ENCODE data around the gene C1QL3. TPM values are rescaled to one million over a fixed set of nuclear protein-coding genes. Genes with fewer than 3 reads are reported as not detected.

C1QL3 gene
- total and polyA plus RNA-seq, 2 donors: 0.05 TPM; not detected in 1

DNA sequence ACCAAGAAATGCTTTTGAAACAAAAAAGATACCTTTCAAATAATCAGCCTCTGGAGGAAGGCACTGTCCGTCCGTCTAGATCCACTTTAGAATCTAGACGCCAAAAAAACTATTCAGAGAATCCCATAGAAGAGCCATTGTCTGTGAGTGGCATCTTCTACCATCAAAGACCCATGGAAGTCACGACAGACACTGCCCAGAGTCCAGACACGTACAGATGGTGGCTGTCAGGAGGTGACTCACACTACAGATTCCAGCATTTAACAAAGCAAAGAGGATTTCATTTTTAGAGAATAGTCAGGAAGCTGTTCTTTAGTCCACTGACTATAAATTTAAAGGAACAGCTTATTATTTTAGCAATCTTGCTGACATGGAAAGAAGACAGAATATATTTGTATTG is 11.7 kb downstream of the C1QL3 start:
- Histone ChIP-seq H3K4me1 (ENCODE audit: control insufficient read depth in 2 of 2, insufficient read depth in 2 of 2, low read length in 2 of 2) (no peaks in the 10 kb centered on the region), H3K27me3 (ENCODE audit: control insufficient read depth in 2 of 2, insufficient read depth in 1 of 2, low read length in 1 of 2) (no peaks in the 10 kb centered on the region), H3K36me3 (ENCODE audit: control insufficient read depth in 2 of 2, insufficient read depth in 2 of 2, low read length in 1 of 2) (no peaks in the 10 kb centered on the region), H3K9me3 (ENCODE audit: control insufficient read depth in 2 of 2, insufficient read depth in 1 of 2, low read length in 1 of 2) (no peaks in the 10 kb centered on the region), H3K27ac (ENCODE audit: low read depth in 1 of 2, low read length in 1 of 2) (no peak overlapping the region), H3K4me3 (ENCODE audit: low read length in 2 of 2) (no peak overlapping the region)
- 96% methylated on average over 5 of the region's 5 CpGs for WGBS
- no peak for DNase-seq (ENCODE audit: low read depth in 6 of 9, low spot score in 9 of 9)

DNA sequence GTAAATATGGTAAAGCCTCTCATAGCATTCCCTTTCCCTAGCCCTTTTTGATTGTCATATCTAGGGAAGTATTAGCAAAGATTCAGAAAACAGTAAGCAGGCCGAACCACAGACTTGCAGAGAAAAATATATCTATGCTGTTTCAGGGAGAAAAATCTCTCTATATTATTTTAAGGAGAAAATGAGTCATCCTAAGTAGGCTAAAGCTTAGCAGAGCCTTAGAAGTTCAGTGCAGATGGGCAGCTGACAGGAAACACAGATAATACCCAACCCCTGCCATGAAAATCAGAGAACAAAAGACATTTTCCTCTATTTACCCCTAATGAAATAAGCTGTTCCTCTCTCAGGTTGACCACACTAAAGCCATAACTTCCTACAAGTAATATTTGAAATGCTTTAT is 16.5 kb downstream of the C1QL3 start:
- Histone ChIP-seq H3K36me3 (ENCODE audit: control insufficient read depth in 2 of 2, insufficient read depth in 2 of 2, low read length in 1 of 2) (no peaks in the 10 kb centered on the region), H3K4me3 (ENCODE audit: low read length in 2 of 2) (no peak overlapping the region), H3K9me3 (ENCODE audit: control insufficient read depth in 2 of 2, insufficient read depth in 1 of 2, low read length in 1 of 2) (no peaks in the 10 kb centered on the region), H3K27me3 (ENCODE audit: control insufficient read depth in 2 of 2, insufficient read depth in 1 of 2, low read length in 1 of 2) (no peaks in the 10 kb centered on the region), H3K27ac (ENCODE audit: low read depth in 1 of 2, low read length in 1 of 2) (no peak overlapping the region), H3K4me1 (ENCODE audit: control insufficient read depth in 2 of 2, insufficient read depth in 2 of 2, low read length in 2 of 2) (no peaks in the 10 kb centered on the region)
- DNase-seq (ENCODE audit: low read depth in 6 of 9, low spot score in 9 of 9): no peak
- 95% methylated on average over 1 of the region's 1 CpG for WGBS

DNA sequence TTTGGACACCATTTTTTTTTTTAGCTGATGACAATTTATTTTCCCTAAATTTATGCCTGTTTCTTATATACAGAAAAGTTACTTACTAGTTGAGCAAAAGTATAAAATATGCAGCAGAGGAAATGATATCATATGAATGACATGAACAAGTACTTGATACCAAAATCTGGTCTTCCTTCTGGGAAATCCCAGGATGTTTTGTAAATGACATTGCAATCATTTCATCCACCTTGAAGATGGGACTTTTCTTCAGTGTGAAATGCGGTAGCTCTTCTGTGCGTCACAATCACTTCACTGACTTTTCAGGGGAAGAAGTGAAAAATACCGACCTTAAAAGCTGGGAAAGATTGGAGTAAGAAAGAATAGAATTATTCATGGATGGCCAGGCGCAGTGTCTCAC is 23.8 kb downstream of the C1QL3 start:
- DNase-seq (ENCODE audit: low read depth in 6 of 9, low spot score in 9 of 9): no peak
- Histone ChIP-seq H3K27me3 (ENCODE audit: control insufficient read depth in 2 of 2, insufficient read depth in 1 of 2, low read length in 1 of 2) (no peaks in the 10 kb centered on the region), H3K9me3 (ENCODE audit: control insufficient read depth in 2 of 2, insufficient read depth in 1 of 2, low read length in 1 of 2) (no peaks in the 10 kb centered on the region), H3K4me3 (ENCODE audit: low read length in 2 of 2) (no peak overlapping the region), H3K27ac (ENCODE audit: low read depth in 1 of 2, low read length in 1 of 2) (no peak overlapping the region), H3K36me3 (ENCODE audit: control insufficient read depth in 2 of 2, insufficient read depth in 2 of 2, low read length in 1 of 2) (no peaks in the 10 kb centered on the region), H3K4me1 (ENCODE audit: control insufficient read depth in 2 of 2, insufficient read depth in 2 of 2, low read length in 2 of 2) (no peaks in the 10 kb centered on the region)
- 97% methylated on average over 4 of the region's 4 CpGs for WGBS

DNA sequence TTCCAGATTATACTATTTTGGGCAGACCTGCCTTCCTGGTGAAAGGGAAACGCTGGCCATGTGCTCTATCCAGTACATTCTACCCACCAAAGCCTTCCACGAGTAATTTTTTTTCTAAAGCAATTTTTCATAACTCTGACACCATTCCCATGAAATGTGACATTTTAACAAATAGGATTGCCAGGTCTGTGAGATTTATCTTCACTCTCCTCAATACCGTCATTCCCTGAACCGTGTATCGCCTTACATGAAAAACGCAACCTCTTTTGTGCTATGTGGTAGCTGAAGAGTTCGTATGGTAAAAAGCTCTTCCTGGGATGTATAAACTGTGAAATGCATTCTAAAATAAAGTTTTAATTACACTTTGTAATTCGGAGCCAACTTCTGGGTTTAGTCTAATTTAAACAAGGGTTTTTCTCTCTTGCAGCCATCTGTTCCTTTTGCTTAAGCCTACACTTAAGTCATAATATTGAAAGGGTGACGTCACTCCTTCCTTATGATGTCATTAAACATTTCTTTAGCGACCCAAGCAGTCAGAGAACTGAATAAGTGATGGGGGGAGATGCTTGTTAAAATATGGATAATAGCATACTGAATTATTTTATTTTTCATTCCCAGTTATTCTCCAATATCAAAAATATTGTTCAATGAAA is 27.7 kb downstream of the C1QL3 start:
- Histone ChIP-seq H3K9me3 (ENCODE audit: control insufficient read depth in 2 of 2, insufficient read depth in 1 of 2, low read length in 1 of 2) (no peaks in the 10 kb centered on the region), H3K27ac (ENCODE audit: low read depth in 1 of 2, low read length in 1 of 2) (no peak overlapping the region), H3K27me3 (ENCODE audit: control insufficient read depth in 2 of 2, insufficient read depth in 1 of 2, low read length in 1 of 2) (no peaks in the 10 kb centered on the region), H3K4me1 (ENCODE audit: control insufficient read depth in 2 of 2, insufficient read depth in 2 of 2, low read length in 2 of 2) (no peaks in the 10 kb centered on the region), H3K4me3 (ENCODE audit: low read length in 2 of 2) (no peak overlapping the region), H3K36me3 (ENCODE audit: control insufficient read depth in 2 of 2, insufficient read depth in 2 of 2, low read length in 1 of 2) (peaks cover 0 to 3% of the 10 kb centered on the region in 2 donors)
- no peak for DNase-seq (ENCODE audit: low read depth in 6 of 9, low spot score in 9 of 9)
- WGBS: 88% methylated on average over 10 of the region's 10 CpGs

DNA sequence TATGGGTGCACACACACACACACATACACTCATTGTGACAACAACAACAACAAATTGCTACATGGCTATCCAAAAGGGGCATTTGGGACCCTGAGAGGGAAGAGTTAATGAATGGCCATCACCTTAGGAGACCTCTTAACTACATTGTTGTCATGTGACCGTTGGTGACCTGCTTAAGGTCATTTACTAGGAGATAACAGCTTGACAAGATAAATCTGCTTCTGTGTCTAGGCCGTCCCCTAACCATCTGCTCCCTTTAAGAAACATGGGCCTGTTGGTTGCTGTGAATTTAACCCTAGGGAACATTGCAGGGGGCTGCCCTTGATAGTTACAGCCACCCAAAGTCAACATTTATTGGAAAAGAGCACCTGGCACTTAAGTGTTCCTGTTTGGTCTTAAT is 29.7 kb downstream of the C1QL3 start:
- Histone ChIP-seq H3K9me3 (ENCODE audit: control insufficient read depth in 2 of 2, insufficient read depth in 1 of 2, low read length in 1 of 2) (no peaks in the 10 kb centered on the region), H3K27ac (ENCODE audit: low read depth in 1 of 2, low read length in 1 of 2) (no peak overlapping the region), H3K4me3 (ENCODE audit: low read length in 2 of 2) (no peak overlapping the region), H3K36me3 (ENCODE audit: control insufficient read depth in 2 of 2, insufficient read depth in 2 of 2, low read length in 1 of 2) (peaks cover 3 to 5% of the 10 kb centered on the region in 2 donors), H3K4me1 (ENCODE audit: control insufficient read depth in 2 of 2, insufficient read depth in 2 of 2, low read length in 2 of 2) (no peaks in the 10 kb centered on the region), H3K27me3 (ENCODE audit: control insufficient read depth in 2 of 2, insufficient read depth in 1 of 2, low read length in 1 of 2) (no peaks in the 10 kb centered on the region)
- WGBS: 94% methylated on average over 2 of the region's 2 CpGs
- DNase-seq (ENCODE audit: low read depth in 6 of 9, low spot score in 9 of 9): no peak

DNA sequence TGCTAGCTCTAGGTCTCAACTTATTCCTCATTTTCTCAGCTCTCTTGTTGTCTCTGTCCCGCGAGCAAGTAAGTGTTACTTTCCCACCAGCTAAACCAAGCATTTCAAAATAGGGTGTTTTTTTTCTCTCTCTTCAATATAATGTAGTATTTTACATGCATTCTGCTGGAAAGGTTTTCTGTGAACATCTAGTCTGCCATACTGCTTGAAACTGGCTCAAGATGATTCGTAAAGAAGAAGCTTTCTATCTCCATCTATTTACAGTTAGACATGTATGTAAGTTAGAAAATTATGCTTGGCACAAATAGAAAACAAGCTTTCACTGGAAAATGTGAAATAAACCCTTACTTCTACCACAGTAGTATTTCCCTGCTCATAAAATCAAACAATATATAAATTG is 31.2 kb downstream of the C1QL3 start:
- WGBS: 97% methylated on average over 3 of the region's 3 CpGs
- Histone ChIP-seq H3K9me3 (ENCODE audit: control insufficient read depth in 2 of 2, insufficient read depth in 1 of 2, low read length in 1 of 2) (no peaks in the 10 kb centered on the region), H3K36me3 (ENCODE audit: control insufficient read depth in 2 of 2, insufficient read depth in 2 of 2, low read length in 1 of 2) (peaks cover 3 to 5% of the 10 kb centered on the region in 2 donors), H3K27ac (ENCODE audit: low read depth in 1 of 2, low read length in 1 of 2) (no peak overlapping the region), H3K4me3 (ENCODE audit: low read length in 2 of 2) (no peak overlapping the region), H3K27me3 (ENCODE audit: control insufficient read depth in 2 of 2, insufficient read depth in 1 of 2, low read length in 1 of 2) (no peaks in the 10 kb centered on the region), H3K4me1 (ENCODE audit: control insufficient read depth in 2 of 2, insufficient read depth in 2 of 2, low read length in 2 of 2) (no peaks in the 10 kb centered on the region)
- no peak for DNase-seq (ENCODE audit: low read depth in 6 of 9, low spot score in 9 of 9)

DNA sequence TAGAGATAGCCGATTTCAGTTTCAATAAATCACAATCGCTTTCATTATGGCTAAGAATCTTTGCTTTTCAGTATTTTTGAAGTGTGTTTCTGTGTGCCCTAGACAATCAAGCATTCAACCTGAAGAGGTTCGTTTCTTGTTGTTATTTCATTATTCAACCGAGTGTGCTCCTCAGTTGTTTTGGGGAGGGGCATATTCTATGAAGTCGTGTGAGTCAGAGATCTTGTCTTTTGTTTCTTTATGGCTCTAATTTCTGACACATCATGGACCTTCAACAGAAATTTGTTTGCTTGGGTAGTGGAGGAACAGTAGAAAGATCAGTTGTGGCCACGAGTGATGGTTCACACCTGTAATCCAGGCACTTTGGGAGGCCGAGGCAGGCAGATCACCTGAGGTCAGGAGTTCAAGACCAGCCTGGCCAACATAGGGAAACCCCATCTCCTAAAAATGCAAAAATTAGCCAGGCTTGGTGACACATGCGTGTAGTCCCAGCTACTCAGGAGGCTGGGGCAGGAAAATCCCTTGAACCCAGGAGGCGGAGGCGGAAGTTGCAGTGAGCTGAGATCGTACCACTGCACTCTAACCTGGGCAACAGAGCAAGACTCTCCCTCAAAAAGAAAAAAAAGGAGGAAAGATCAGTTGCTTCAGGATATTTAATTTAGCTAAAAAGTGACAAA is 38.3 kb downstream of the C1QL3 start:
- no peaks in the 10 kb centered on the region for H3K4me1 ChIP-seq (ENCODE audit: control insufficient read depth in 2 of 2, insufficient read depth in 2 of 2, low read length in 2 of 2)
- WGBS: 96% methylated on average over 11 of the region's 11 CpGs
- no peak overlapping the region for H3K27ac ChIP-seq (ENCODE audit: low read depth in 1 of 2, low read length in 1 of 2)
- no peak overlapping the region for H3K4me3 ChIP-seq (ENCODE audit: low read length in 2 of 2)
- DNase-seq (ENCODE audit: low read depth in 6 of 9, low spot score in 9 of 9): no peak
- no peaks in the 10 kb centered on the region for H3K27me3 ChIP-seq (ENCODE audit: control insufficient read depth in 2 of 2, insufficient read depth in 1 of 2, low read length in 1 of 2)
- peaks cover 0 to 5% of the 10 kb centered on the region in 2 donors for H3K36me3 ChIP-seq (ENCODE audit: control insufficient read depth in 2 of 2, insufficient read depth in 2 of 2, low read length in 1 of 2)
- H3K9me3 ChIP-seq (ENCODE audit: control insufficient read depth in 2 of 2, insufficient read depth in 1 of 2, low read length in 1 of 2): no peaks in the 10 kb centered on the region

DNA sequence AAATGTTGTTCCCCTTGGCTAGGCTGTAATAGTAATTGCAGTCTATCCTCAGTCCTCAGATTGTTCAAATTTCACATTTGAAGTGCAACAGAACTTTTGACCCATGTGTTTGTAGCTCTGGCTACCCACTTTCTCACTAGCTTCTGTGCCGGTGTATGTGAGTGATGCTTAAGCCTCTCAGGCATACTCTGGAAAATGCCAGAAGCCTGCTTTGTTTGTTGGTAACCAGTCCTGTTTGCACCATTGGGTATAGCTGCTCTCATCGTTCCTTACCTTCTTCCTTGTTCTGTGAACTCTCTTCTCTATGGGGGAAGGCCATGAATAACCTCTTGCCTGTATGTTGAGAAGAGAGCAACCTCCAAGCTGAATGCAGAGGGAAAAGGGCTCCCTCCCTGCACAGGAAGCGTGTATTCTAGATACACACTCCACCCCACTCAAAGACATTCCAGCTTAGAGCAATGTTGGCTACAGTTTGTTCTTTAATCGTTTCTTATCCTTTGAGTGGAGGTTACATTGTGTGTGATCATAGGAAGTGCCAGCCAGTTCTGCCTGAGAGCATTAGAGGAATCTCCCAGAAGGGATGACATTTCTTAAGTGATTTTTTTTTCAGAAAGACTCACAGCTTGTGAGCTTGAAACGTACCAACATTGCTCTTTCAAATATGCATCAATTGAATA is 40.5 kb downstream of the C1QL3 start:
- no peak overlapping the region for H3K27ac ChIP-seq (ENCODE audit: low read depth in 1 of 2, low read length in 1 of 2)
- H3K27me3 ChIP-seq (ENCODE audit: control insufficient read depth in 2 of 2, insufficient read depth in 1 of 2, low read length in 1 of 2): no peaks in the 10 kb centered on the region
- no peaks in the 10 kb centered on the region for H3K9me3 ChIP-seq (ENCODE audit: control insufficient read depth in 2 of 2, insufficient read depth in 1 of 2, low read length in 1 of 2)
- no peak for DNase-seq (ENCODE audit: low read depth in 6 of 9, low spot score in 9 of 9)
- 85% methylated on average over 5 of the region's 5 CpGs for WGBS
- H3K36me3 ChIP-seq (ENCODE audit: control insufficient read depth in 2 of 2, insufficient read depth in 2 of 2, low read length in 1 of 2): no peaks in the 10 kb centered on the region
- H3K4me3 ChIP-seq (ENCODE audit: low read length in 2 of 2): no peak overlapping the region
- no peaks in the 10 kb centered on the region for H3K4me1 ChIP-seq (ENCODE audit: control insufficient read depth in 2 of 2, insufficient read depth in 2 of 2, low read length in 2 of 2)

DNA sequence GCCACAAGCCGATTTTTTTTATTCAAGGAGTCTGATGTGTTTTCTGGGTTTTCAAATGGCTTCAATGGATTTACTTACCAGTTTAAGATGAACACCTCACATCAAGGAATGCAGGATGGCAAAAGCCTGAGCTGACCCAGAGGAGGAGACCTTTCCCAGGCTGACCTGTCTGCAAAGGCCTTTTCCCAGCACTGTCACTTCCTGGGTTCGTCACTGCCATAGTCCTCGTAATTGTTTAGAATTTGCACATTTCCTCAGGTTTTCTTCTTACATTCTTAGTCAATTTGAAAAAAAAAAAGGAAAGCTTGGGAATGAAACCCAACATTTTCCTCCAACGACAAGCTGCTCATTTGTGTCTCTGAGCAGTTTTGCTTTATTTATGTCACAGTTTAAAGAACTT is 42.9 kb downstream of the C1QL3 start:
- H3K4me1 ChIP-seq (ENCODE audit: control insufficient read depth in 2 of 2, insufficient read depth in 2 of 2, low read length in 2 of 2): no peaks in the 10 kb centered on the region
- no peak overlapping the region for H3K4me3 ChIP-seq (ENCODE audit: low read length in 2 of 2)
- no peak overlapping the region for H3K27ac ChIP-seq (ENCODE audit: low read depth in 1 of 2, low read length in 1 of 2)
- H3K9me3 ChIP-seq (ENCODE audit: control insufficient read depth in 2 of 2, insufficient read depth in 1 of 2, low read length in 1 of 2): no peaks in the 10 kb centered on the region
- WGBS: 98% methylated on average over 4 of the region's 4 CpGs
- H3K36me3 ChIP-seq (ENCODE audit: control insufficient read depth in 2 of 2, insufficient read depth in 2 of 2, low read length in 1 of 2): no peaks in the 10 kb centered on the region
- no peak for DNase-seq (ENCODE audit: low read depth in 6 of 9, low spot score in 9 of 9)
- H3K27me3 ChIP-seq (ENCODE audit: control insufficient read depth in 2 of 2, insufficient read depth in 1 of 2, low read length in 1 of 2): no peaks in the 10 kb centered on the region

All from thymus (tissue), 11 donors.